Astrocyte (in vitro differentiated cells and primary cell): Measurements from ENCODE around the gene CDC26. TPM values are rescaled to one million over a fixed set of nuclear protein-coding genes. Genes with fewer than 3 reads are reported as not detected.

Experiments
- DNase-seq: peaks from one replicate; pipeline ENCODE4 v3.0.0-alpha.2; 2010; ENCODE audit warnings: low read depth
- FAIRE-seq: peaks from 2 replicates; lab custom pipeline; 2011; peaks lifted over from hg19 to GRCh38; lab: Jason Lieb, UNC
- H2AFZ ChIP-seq: 2 replicates; pipeline ENCODE4 v1.6.0; 2012; ENCODE audit warnings: low read depth, low read length, inconsistent platforms
- H3K27ac ChIP-seq: 2 replicates; pipeline ENCODE4 v1.5.1; 2011; ENCODE audit warnings: low read depth, low read length, inconsistent platforms
- H3K27me3 ChIP-seq: 2 replicates; pipeline ENCODE4 v1.6.0; 2011; ENCODE audit warnings: low read length, inconsistent platforms; ENCODE audit not compliant: insufficient read depth
- H3K36me3 ChIP-seq: 2 replicates; pipeline ENCODE4 v1.5.1; 2011; ENCODE audit warnings: low read length, inconsistent platforms; ENCODE audit not compliant: insufficient read depth
- H3K4me1 ChIP-seq: 2 replicates; pipeline ENCODE4 v1.5.1; 2011; ENCODE audit warnings: low read length, inconsistent platforms; ENCODE audit not compliant: insufficient read depth
- H3K4me2 ChIP-seq: 2 replicates; pipeline ENCODE4 v1.6.0; 2012; ENCODE audit warnings: low read length, inconsistent platforms
- H3K4me3 ChIP-seq: 2 replicates; pipeline ENCODE4 v1.5.1; 2011; ENCODE audit warnings: low read depth, mild to moderate bottlenecking, low read length, inconsistent platforms; ENCODE audit not compliant: insufficient read depth
- H3K79me2 ChIP-seq: 2 replicates; pipeline ENCODE4 v1.6.0; 2012; ENCODE audit warnings: mild to moderate bottlenecking, low read length, inconsistent platforms; ENCODE audit not compliant: insufficient read depth
- H3K9ac ChIP-seq: 2 replicates; pipeline ENCODE4 v1.6.0; 2012; ENCODE audit warnings: mild to moderate bottlenecking, low read length, inconsistent platforms
- H3K9me3 ChIP-seq: 2 replicates; pipeline ENCODE4 v1.5.1; 2012; ENCODE audit warnings: low read depth, mild to moderate bottlenecking, low read length, inconsistent platforms; ENCODE audit not compliant: insufficient read depth
- H4K20me1 ChIP-seq: 2 replicates; pipeline ENCODE4 v1.6.0; 2012; ENCODE audit warnings: low read length, inconsistent platforms; ENCODE audit not compliant: insufficient read depth
- H3K27ac Mint-ChIP-seq: one replicate; pipeline ENCODE4 v1.8.0; 2021; ENCODE audit warnings: mild to moderate bottlenecking, mixed read lengths; ENCODE audit not compliant: unreplicated experiment
- H3K27me3 Mint-ChIP-seq: one replicate; pipeline ENCODE4 v1.8.0; 2021; ENCODE audit warnings: low read depth, mixed read lengths; ENCODE audit not compliant: unreplicated experiment
- H3K36me3 Mint-ChIP-seq: one replicate; pipeline ENCODE4 v1.8.0; 2021; ENCODE audit warnings: low read depth, mixed read lengths; ENCODE audit not compliant: unreplicated experiment
- H3K4me1 Mint-ChIP-seq: one replicate; pipeline ENCODE4 v1.8.0; 2021; ENCODE audit warnings: low read depth, mixed read lengths; ENCODE audit not compliant: unreplicated experiment
- H3K4me3 Mint-ChIP-seq: one replicate; pipeline ENCODE4 v1.8.0; 2021; ENCODE audit warnings: mild to moderate bottlenecking, moderate library complexity, mixed read lengths; ENCODE audit not compliant: unreplicated experiment
- H3K9me3 Mint-ChIP-seq: one replicate; pipeline ENCODE4 v1.8.0; 2021; ENCODE audit warnings: mild to moderate bottlenecking, mixed read lengths; ENCODE audit not compliant: unreplicated experiment
- CTCF ChIP-seq: IDR thresholded peaks from 2 replicates; pipeline ENCODE4 v1.5.1; 2011; ENCODE audit warnings: low read depth, mild to moderate bottlenecking, inconsistent platforms, low read length, moderate library complexity; ENCODE audit not compliant: insufficient read depth
- EZH2 ChIP-seq: IDR thresholded peaks from 2 replicates; pipeline ENCODE4 v1.6.1; 2012; ENCODE audit warnings: mild to moderate bottlenecking, low read length, inconsistent platforms; ENCODE audit not compliant: insufficient read depth
- total RNA-seq: library from RNA; stranded (reverse); gene quantifications from 2 replicates; pipeline ENCODE4 v1.2.1, GENCODE V29; 2021

Gene CDC26
- total RNA-seq, 1 donor from 2014 or later, result 23.9 TPM

GRCh38 chr9:113281356-113281755 is 6.0 kb upstream of the CDC26 start:
- no peak for DNase-seq
- Histone ChIP-seq H3K4me3 (no peak overlapping the region), H3K36me3 (peaks cover 65% of the 10 kb centered on the region), H3K4me2 (no peak overlapping the region), H3K9me3 (no peaks in the 10 kb centered on the region), H3K27ac (no peak overlapping the region), H4K20me1 (peaks cover 7% of the 10 kb centered on the region), H3K79me2 (peaks cover 34% of the 10 kb centered on the region), H3K9ac (no peak overlapping the region), H3K4me1 (peaks cover 2% of the 10 kb centered on the region), H2AFZ (no peak overlapping the region), H3K27me3 (no peaks in the 10 kb centered on the region)
- Mint-ChIP-seq H3K27ac (peak overlapping the region; percentile 48), H3K36me3 (peaks cover 11% of the 10 kb centered on the region), H3K4me3 (no peak overlapping the region), H3K9me3 (no peaks in the 10 kb centered on the region), H3K4me1 (peaks cover 6% of the 10 kb centered on the region), H3K27me3 (no peaks in the 10 kb centered on the region)
- no peak for TF ChIP-seq CTCF
- FAIRE-seq, result no peak

- Histone ChIP-seq H3K79me2 (peaks cover 54% of the 10 kb centered on the region), H3K4me1 (peaks cover 10% of the 10 kb centered on the region), H3K9me3 (no peaks in the 10 kb centered on the region), H3K27me3 (no peaks in the 10 kb centered on the region), H3K27ac (no peak overlapping the region), H3K4me2 (no peak overlapping the region), H2AFZ (no peak overlapping the region), H3K4me3 (no peak overlapping the region), H3K36me3 (peaks cover 45% of the 10 kb centered on the region), H4K20me1 (peaks cover 13% of the 10 kb centered on the region), H3K9ac (no peak overlapping the region)
- TF ChIP-seq CTCF (no peak), EZH2 (no peak)
- FAIRE-seq (no peak), DNase-seq (no peak)
- no peak overlapping the region for H3K4me3 Mint-ChIP-seq
- H3K27me3 Mint-ChIP-seq, result no peaks in the 10 kb centered on the region
- no peaks in the 10 kb centered on the region for H3K9me3 Mint-ChIP-seq
- H3K36me3 Mint-ChIP-seq, result peaks cover 11% of the 10 kb centered on the region
- peaks cover 11% of the 10 kb centered on the region for H3K4me1 Mint-ChIP-seq
- H3K27ac Mint-ChIP-seq, result no peak overlapping the region
These were observed 3.5 kb upstream of the CDC26 start for GRCh38 chr9:113278840-113279239.

- peak overlapping the region; percentile 96 for H3K27ac ChIP-seq
- FAIRE-seq (no peak), DNase-seq (peak; percentile 33)
- peaks cover 54% of the 10 kb centered on the region for H3K79me2 ChIP-seq
- TF ChIP-seq EZH2, result no peak
- peak; percentile 80 for TF ChIP-seq CTCF
- H3K4me3 ChIP-seq, result peak overlapping the region; percentile 98
- no peaks in the 10 kb centered on the region for H3K9me3 ChIP-seq
- Mint-ChIP-seq H3K9me3 (no peaks in the 10 kb centered on the region), H3K4me3 (no peak overlapping the region), H3K36me3 (peaks cover 8% of the 10 kb centered on the region), H3K27ac (no peak overlapping the region), H3K4me1 (peaks cover 11% of the 10 kb centered on the region), H3K27me3 (no peaks in the 10 kb centered on the region)
- H3K9ac ChIP-seq, result peak overlapping the region; percentile 99
- no peaks in the 10 kb centered on the region for H3K27me3 ChIP-seq
- peaks cover 10% of the 10 kb centered on the region for H3K4me1 ChIP-seq
- peaks cover 19% of the 10 kb centered on the region for H4K20me1 ChIP-seq
- peak overlapping the region; percentile 88 for H2AFZ ChIP-seq
- H3K4me2 ChIP-seq, result peak overlapping the region; percentile 97
- peaks cover 34% of the 10 kb centered on the region for H3K36me3 ChIP-seq
These were observed 757 bp downstream of the CDC26 start for GRCh38 chr9:113274474-113275156.
